SK-N-MC (cell line): ENCODE measurements around the gene DENND1C.

Experiments
- DNase-seq: peaks from one replicate; pipeline ENCODE4 v3.0.0-alpha.2; 2011; ENCODE audit warnings: low read depth, low spot score
- H3K27ac ChIP-seq: fragments of 200-600 bp; sonication (generic); 2 replicates; pipeline ENCODE4 v1.5.1; 2016; ENCODE audit warnings: mixed run types
- H3K36me3 ChIP-seq: fragments of 200-600 bp; sonication (generic); 2 replicates; pipeline ENCODE4 v1.6.1; 2017; ENCODE audit warnings: antibody characterized with exemption, low read length, mixed read lengths; ENCODE audit not compliant: insufficient read depth
- H3K4me3 ChIP-seq: fragments of 200-600 bp; sonication (generic); 2 replicates; pipeline ENCODE4 v1.5.1; 2016
- H3K9ac ChIP-seq: fragments of 200-600 bp; sonication (generic); 2 replicates; pipeline ENCODE4 v1.8.0; 2017; ENCODE audit warnings: mixed run types, mixed read lengths; ENCODE audit not compliant: insufficient read length
- H3K9me3 ChIP-seq: fragments of 200-600 bp; sonication (generic); 2 replicates; pipeline ENCODE4 v1.6.1; 2017; ENCODE audit warnings: low read depth, mild to moderate bottlenecking, antibody characterized with exemption, low read length, moderate library complexity, mixed read lengths
- EZH2 ChIP-seq: fragments of 200-600 bp; sonication (generic); IDR thresholded peaks from one replicate; pipeline ENCODE4 v1.6.1; 2017; ENCODE audit warnings: antibody characterized with exemption
- FOXP2 ChIP-seq: optimal IDR thresholded peaks from 2 replicates; pipeline ENCODE3; 2011; ENCODE audit warnings: mild to moderate bottlenecking, moderate library complexity; ENCODE audit not compliant: insufficient read depth; ENCODE audit errors: extremely low read length, control extremely low read depth
- POLR2AphosphoS5 ChIP-seq: IDR thresholded peaks from 2 replicates; pipeline ENCODE4 v1.6.1; 2012; ENCODE audit warnings: mild to moderate bottlenecking, low read depth, low read length, borderline replicate concordance

Gene DENND1C

GRCh38 chr19:6476155-6476895, 5.3 kb downstream of the DENND1C start:
- DNase-seq = peak; percentile 93
- TF ChIP-seq POLR2AphosphoS5 (peak; percentile 39; the same call in 1 of the 2 replicates), FOXP2 (no peak)
- no peak overlapping the region for H3K9ac ChIP-seq
- no peaks in the 10 kb centered on the region for H3K9me3 ChIP-seq
- no peak overlapping the region; the same call in 1 of the 2 replicates for H3K27ac ChIP-seq
- no peaks in the 10 kb centered on the region for H3K36me3 ChIP-seq
- H3K4me3 ChIP-seq = peak overlapping the region; percentile 76

- no peak overlapping the region for H3K27ac ChIP-seq
- DNase-seq = no peak
- no peak overlapping the region for H3K9ac ChIP-seq
- H3K4me3 ChIP-seq = peak overlapping the region; percentile 76
- no peaks in the 10 kb centered on the region for H3K36me3 ChIP-seq
- TF ChIP-seq EZH2 (no peak), FOXP2 (no peak), POLR2AphosphoS5 (no peak)
- no peaks in the 10 kb centered on the region for H3K9me3 ChIP-seq
Measured at GRCh38 chr19:6475321-6476108, 6.1 kb downstream of the DENND1C start.

- TF ChIP-seq POLR2AphosphoS5 (no peak), FOXP2 (no peak), EZH2 (no peak)
- no peak overlapping the region for H3K27ac ChIP-seq
- no peaks in the 10 kb centered on the region for H3K9me3 ChIP-seq
- H3K4me3 ChIP-seq = no peak overlapping the region
- DNase-seq = no peak
- H3K36me3 ChIP-seq = no peaks in the 10 kb centered on the region
- H3K9ac ChIP-seq = no peak overlapping the region
Measured at GRCh38 chr19:6473647-6474046, 7.9 kb downstream of the DENND1C start.

GRCh38 chr19:6472713-6473112, 8.9 kb downstream of the DENND1C start:
- H3K9ac ChIP-seq = no peak overlapping the region
- H3K27ac ChIP-seq = no peak overlapping the region
- no peaks in the 10 kb centered on the region for H3K36me3 ChIP-seq
- H3K4me3 ChIP-seq = no peak overlapping the region
- TF ChIP-seq FOXP2 (no peak), POLR2AphosphoS5 (no peak), EZH2 (no peak)
- H3K9me3 ChIP-seq = no peaks in the 10 kb centered on the region
- no peak for DNase-seq

- DNase-seq = no peak
- Histone ChIP-seq H3K36me3 (no peaks in the 10 kb centered on the region), H3K4me3 (no peak overlapping the region), H3K9me3 (no peaks in the 10 kb centered on the region), H3K27ac (no peak overlapping the region), H3K9ac (no peak overlapping the region)
- TF ChIP-seq POLR2AphosphoS5 (no peak), EZH2 (no peak), FOXP2 (no peak)
Measured at GRCh38 chr19:6471076-6471475, 10.5 kb downstream of the DENND1C start.

- Histone ChIP-seq H3K9ac (no peak overlapping the region), H3K4me3 (no peak overlapping the region), H3K36me3 (no peaks in the 10 kb centered on the region), H3K9me3 (no peaks in the 10 kb centered on the region), H3K27ac (no peak overlapping the region)
- TF ChIP-seq POLR2AphosphoS5 = no peak
- TF ChIP-seq EZH2 = no peak
- TF ChIP-seq FOXP2 = no peak
- DNase-seq = no peak
Measured at GRCh38 chr19:6470173-6470572, 11.4 kb downstream of the DENND1C start.

GRCh38 chr19:6467384-6467783, 14.2 kb downstream of the DENND1C start:
- no peak overlapping the region for H3K9ac ChIP-seq

GRCh38 chr19:6466526-6467248, 14.9 kb downstream of the DENND1C start:
- Histone ChIP-seq H3K4me3 (no peak overlapping the region), H3K9me3 (no peaks in the 10 kb centered on the region), H3K27ac (no peak overlapping the region), H3K36me3 (no peaks in the 10 kb centered on the region), H3K9ac (no peak overlapping the region)
- DNase-seq = no peak
- no peak for TF ChIP-seq FOXP2
- TF ChIP-seq POLR2AphosphoS5 = no peak
- TF ChIP-seq EZH2 = no peak

More at GRCh38 chr19:6467384-6467783, 14.2 kb downstream of the DENND1C start:
- H3K36me3 ChIP-seq = no peaks in the 10 kb centered on the region
- H3K4me3 ChIP-seq = no peak overlapping the region
- no peak for TF ChIP-seq FOXP2
- TF ChIP-seq EZH2 = no peak
- no peak for TF ChIP-seq POLR2AphosphoS5
- no peak overlapping the region for H3K27ac ChIP-seq
- DNase-seq = no peak
- no peaks in the 10 kb centered on the region for H3K9me3 ChIP-seq
